LNCAP (cell line): ENCODE measurements around the gene HPCAL1.

Experiments used
- CTCF ChIP-seq: fragments of 450-650 bp; IDR thresholded peaks from 2 replicates; pipeline ENCODE4 v1.5.1; 2017; ENCODE audit warnings: mild to moderate bottlenecking

HPCAL1 gene

GRCh38 chr2:10387033-10387432 lies 84.3 kb downstream of the HPCAL1 start:
- TF ChIP-seq CTCF: no peak

DNA sequence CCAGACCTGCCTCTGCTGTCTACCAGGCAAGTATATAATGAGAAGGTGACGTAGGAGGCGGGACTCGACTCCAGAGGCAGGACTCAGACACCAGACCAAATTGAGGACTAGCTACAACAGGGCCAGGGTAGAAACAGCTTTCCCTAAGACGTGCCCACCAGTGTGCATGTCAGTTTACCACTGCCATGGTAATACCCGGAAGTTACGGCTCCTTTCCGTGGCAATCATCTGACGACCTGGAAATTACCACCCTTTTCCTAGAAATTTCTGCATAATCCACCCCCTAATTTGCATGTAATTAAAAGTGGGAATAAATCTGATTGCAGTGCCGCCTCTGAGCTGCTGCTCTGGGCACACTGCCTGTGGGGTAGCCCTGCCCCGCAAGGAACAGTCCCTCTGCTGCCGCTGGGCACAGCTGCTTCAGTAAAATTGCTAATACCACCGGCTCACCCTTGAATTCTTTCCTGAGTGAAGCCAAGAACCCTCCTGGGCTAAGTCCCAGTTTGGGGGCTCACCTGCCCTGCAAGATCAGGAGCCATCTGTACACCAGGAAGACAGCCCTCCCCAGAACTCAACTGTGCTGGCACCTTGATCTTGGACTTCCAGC lies 86.4 kb downstream of the HPCAL1 start:
- no peak for TF ChIP-seq CTCF

DNA sequence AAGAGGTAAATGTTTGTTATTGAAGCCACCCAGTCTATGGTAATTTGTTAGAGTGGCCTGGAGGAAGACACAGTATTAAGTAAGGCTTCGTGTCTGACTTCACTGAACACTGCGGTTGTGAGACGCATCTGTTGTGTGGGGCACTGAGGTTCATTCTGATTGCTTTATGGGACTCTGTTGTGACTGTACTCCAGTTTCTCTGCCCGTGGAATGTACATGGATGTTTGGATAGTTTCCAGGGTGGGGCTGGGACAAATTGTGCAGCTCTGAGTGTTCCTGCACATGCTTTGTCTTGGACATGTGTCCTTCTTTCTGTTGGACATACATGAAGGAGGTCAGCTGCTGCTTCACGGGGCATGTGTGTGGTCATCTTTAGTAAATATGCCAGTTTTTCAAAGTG lies 86.9 kb downstream of the HPCAL1 start:
- TF ChIP-seq CTCF: no peak

- no peak for TF ChIP-seq CTCF
Measured at GRCh38 chr2:10390369-10390801, 87.7 kb downstream of the HPCAL1 start.

DNA sequence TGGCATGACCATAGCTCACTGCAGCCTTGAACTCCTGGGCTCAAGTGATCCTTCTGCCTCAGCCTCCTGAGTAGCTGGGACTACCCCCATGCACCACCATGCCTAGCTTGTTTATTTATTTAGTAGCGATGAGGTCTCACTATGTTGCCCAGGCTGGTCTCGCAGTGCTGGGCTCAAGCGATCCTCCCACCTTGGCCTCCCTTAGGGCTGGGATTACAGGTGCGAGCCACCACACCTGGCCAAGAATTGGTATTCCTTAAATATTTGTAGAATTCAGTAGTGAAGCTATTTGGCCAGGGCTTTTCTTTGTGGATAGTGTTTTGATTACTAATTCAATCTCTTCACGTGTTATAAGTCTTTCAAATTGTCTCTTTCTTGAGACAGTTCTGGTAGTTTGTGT lies 89.4 kb downstream of the HPCAL1 start:
- no peak for TF ChIP-seq CTCF

- TF ChIP-seq CTCF: no peak
Measured at GRCh38 chr2:10392548-10392947, 89.8 kb downstream of the HPCAL1 start.

DNA sequence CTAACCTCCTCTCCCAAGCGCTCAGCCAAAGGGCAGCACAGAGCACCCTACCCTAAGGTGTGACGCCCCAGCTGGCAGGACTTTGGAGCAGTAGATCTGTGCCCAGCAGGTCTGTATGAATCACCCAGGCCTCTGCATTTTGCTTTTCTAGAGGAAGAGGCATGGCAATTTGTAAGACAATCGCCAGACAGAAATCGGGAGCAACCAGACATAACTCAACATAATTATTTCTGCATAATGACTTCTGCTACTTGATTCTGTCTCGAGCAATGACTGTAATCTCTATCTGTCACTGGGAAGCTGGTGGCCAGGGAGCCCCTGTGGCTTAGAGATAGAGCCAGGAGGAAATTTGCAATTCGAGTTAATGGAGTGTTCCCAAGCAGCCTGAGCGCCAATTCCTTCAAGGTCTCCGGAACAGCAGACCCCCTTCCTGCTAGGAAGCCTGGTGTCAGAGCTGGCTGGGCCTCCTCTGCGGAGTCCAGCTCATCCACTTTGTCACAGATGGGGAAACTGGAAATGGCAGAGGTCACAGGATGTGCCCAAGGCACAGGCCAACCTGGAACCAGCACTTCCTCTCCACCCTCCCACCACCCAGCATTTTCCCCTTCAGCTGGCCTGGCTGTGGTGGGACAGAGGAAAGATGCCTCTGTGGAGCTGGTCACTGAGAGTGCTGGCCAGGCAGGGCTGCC lies 90.4 kb downstream of the HPCAL1 start:
- no peak for TF ChIP-seq CTCF

- TF ChIP-seq CTCF: no peak
Measured at GRCh38 chr2:10393640-10393982, 90.9 kb downstream of the HPCAL1 start.
